GM18520 (cell line): ENCODE measurements around the gene NCCRP1.

Experiments used
- ATAC-seq: cut with Tn5 transposase; IDR thresholded peaks from one replicate; pipeline ENCODE4 v1.9.1; 2021; ENCODE audit not compliant: unreplicated experiment

NCCRP1 gene

GRCh38 chr19:39164289-39164688 lies 32.5 kb upstream of the NCCRP1 start:
- ATAC-seq: no peak

GRCh38 chr19:39165857-39166256 lies 30.9 kb upstream of the NCCRP1 start:
- ATAC-seq: no peak

DNA sequence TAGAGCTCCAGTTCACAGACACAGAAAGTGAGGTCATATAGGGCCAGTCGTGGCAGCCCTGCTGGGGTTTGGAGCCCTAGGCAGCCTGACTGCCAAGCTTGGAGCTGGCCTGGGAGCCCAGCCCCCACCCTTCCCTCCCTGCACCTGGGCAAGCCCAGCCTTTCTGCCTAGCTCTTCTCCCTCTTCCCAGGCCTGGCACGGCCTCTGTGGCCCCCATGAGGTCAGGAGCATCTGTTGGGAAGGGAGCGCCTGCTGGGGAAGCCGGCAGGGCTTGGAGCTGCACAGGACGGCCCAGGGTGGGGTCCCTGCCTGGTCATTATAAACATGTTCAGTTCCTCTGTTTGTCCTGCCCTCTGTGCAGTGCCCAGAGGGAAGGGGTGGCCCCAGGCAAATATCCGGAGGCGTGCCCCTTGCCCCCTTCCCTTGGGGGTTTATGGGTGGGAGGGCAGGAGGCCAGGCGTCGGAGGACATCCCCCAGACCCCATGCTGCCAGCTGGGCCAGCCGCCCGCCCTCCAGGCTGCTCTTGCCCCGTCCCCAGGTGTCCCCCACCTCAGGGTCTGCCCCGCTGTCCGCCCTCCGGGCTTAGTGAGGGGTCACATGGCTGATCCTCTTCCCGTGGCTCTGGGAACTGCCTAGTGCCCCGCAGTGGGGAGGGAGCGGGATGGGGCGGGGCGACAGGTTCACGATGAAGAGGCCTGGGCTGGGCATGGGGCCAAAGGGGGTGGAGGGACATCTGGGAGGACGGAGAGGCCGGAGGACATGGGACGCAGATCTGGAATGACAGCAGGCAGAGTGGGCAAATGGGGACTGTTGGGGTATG lies 30.0 kb upstream of the NCCRP1 start:
- ATAC-seq: no peak

DNA sequence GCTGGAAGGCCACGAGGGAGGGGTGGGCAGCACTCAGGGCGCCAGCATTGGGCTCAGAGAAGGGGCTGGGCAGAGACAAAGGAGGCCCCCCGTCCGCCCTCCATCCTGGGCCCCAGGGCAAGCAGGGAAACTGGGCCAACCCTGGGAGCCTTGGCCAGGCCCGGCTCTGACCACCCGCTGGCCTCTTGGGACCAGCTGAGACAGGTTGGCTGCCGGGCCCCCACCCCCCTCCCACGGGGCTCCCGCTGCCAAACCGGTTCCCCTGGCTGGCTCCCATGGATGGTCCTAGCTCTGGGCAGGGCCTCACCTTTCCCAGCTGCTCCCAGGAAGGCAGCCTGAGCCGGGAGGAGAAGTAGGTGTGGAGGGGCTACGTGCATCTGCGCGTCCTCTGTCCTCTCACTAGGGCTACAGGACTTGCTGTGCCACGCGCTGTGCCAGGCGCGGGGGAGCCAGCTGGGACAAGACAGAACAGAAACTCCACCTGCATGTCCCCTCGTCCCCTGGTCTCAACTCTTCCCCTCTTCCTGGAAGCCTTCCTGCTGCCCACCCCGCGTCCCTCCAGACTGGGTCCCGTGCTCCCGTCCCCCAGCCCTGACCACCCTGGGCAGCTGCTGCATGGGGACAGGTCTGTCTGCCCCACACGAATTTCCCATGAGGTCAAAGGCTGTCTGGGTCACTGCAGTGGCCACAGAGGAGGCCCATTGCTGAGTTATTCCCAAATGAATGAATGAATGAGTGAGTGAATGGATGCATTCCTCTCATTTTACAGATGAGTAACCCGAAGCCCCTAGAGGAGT lies 29.1 kb upstream of the NCCRP1 start:
- ATAC-seq: no peak

DNA sequence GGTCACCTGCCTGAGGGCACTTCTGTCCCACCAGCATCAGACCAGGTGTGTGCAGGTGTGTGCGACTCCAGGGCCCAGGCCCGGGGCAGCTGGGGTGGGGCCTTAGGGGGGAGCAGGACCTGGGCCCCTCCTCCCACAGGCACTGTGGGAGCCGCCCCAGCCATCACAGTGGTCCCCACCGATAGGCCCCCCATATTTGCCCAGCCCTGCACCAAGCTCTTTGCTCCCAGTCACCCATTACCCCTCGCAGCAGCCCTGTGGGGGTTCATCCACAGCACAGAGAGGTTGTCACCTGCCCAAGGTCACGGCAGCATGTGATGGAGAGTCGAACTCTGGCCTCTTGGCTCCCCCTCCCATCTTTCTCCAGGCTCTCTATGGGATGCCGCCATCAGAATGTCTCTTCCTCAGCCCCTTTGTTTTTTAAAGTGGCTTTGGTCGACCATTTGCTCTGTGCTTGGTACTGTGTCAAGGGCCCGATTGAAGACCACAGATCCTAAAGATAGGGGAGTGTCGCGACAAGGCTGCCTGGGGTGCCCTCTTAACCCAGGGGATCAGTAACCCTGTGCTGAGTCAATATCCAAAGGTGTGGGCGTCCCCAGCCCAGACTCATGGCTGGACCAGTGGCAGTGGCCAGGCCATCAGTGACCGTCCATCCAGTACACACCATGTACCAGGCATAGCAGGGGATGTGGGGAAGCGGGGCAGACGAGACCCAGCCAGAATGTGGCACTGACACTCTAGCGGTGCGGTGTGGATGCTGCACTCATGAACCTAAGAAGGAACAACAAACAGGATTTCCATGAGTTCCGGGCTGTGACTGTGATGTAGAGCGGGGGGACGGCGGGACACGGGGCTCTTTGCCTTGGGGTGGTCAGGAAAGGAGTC lies 28.3 kb upstream of the NCCRP1 start:
- no peak for ATAC-seq

- no peak for ATAC-seq
Observed at GRCh38 chr19:39169143-39169810, 27.5 kb upstream of the NCCRP1 start.

DNA sequence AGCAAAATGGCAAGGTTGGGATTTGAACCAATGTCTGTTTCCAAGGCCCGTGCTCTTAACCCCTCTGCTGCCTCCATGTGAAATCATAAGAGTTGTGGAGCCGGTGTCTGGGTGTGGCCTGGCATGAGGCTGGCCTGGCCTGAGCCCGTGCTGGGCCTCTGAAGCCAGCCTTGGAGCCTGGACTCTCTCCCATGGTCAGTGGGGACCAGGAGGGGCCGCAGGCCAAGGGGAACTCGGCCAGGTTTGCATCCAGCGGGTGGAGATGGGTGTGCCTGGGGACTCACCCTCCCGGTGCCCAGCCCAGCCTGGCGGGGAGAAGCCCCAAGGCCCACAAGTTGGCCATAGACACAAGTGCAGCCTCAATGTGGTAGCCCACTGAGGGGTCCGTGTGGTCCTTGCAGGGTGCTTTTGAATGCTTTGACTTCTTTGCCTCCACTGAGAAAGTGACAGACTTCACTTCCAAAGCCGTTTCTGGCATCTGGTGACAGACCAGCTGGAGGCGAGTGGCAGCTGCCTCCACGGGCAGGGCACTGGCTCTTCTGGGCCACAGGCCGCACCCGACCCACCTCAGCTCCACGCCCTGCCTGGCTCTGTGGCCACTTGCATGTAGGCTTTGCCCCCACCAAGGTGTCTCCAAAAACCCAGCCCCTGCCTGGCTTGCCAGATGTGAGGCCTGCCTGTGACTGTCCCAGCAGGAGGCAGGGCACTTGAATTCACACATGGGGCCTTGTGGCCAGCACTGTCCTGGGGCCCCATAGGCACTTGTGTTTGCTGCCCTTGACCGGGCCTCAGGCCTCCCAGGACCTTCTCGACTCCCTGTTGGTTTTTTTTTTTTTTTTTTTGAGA lies 26.2 kb upstream of the NCCRP1 start:
- no peak for ATAC-seq

- ATAC-seq: no peak
Observed at GRCh38 chr19:39171479-39172465, 25.0 kb upstream of the NCCRP1 start.

GRCh38 chr19:39172700-39173501 lies 23.9 kb upstream of the NCCRP1 start:
- no peak for ATAC-seq

DNA sequence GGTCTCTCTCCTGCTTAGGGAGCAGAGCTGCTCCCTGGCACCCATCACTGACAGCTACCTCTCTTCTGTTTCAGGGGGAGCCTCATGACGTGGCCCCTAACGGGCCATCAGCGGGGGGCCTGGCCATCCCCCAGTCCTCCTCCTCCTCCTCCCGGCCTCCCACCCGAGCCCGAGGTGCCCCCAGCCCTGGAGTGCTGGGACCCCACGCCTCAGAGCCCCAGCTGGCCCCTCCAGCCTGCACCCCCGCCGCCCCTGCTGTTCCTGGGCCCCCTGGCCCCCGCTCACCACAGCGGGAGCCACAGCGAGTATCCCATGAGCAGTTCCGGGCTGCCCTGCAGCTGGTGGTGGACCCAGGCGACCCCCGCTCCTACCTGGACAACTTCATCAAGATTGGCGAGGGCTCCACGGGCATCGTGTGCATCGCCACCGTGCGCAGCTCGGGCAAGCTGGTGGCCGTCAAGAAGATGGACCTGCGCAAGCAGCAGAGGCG lies 23.2 kb upstream of the NCCRP1 start:
- ATAC-seq: no peak

DNA sequence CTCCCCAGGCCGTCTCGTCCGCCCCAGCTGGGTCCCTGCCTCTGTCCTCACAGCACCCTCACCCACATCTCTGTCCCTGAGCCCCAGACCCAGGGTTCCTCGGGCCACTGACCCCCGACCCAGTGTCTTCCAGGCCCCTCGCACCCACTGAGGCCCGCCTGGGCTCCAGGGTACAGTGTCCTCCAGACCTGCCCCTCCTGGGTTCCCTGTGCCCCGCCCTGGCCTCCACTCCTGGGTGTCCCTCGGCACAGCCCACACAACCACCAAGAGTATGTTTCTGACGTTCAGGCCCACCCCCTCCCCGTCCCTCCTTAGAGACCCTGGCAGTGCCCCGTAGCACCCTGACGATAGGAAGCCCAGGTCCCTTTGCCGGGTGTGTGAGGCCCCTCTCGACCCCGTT lies 22.6 kb upstream of the NCCRP1 start:
- ATAC-seq: no peak

DNA sequence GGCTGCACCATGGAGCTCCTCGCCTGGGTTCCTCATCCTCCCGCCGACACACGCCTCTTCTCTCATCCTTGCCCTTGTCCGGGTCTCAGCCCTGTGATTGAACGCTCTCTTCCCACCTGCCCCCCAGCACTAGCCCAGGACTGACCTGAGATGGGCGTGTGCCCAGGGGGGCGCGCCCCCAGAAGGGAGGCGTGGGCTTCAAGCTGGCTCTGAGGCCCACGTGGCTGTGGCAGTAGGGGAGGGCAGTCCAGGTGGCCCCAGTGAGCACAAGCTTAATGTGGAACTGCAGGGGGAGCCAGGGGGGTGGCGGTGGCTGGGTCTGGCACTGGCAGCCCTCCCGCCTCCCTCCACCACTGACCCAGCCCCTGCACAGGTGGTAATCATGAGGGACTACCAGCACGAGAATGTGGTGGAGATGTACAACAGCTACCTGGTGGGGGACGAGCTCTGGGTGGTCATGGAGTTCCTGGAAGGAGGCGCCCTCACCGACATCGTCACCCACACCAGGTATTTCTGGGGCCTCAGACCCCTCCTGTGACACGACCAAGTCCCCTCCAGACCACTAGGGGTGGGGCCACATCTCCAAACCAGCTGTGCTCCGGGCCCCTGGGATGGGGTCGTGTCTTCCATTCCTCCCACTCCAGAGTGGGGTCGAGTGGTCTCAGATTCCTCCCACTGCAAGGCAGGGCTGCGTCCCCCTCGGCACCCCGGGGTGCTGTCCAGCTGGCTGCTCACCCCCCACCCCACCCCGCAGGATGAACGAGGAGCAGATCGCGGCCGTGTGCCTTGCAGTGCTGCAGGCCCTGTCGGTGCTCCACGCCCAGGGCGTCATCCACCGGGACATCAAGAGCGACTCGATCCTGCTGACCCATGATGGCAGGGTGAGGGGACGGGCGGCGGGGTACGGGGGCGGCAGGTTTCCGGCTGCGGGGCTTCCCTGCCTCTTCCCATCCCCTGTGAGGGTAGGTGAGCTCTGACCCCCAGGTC lies 21.9 kb upstream of the NCCRP1 start:
- no peak for ATAC-seq

DNA sequence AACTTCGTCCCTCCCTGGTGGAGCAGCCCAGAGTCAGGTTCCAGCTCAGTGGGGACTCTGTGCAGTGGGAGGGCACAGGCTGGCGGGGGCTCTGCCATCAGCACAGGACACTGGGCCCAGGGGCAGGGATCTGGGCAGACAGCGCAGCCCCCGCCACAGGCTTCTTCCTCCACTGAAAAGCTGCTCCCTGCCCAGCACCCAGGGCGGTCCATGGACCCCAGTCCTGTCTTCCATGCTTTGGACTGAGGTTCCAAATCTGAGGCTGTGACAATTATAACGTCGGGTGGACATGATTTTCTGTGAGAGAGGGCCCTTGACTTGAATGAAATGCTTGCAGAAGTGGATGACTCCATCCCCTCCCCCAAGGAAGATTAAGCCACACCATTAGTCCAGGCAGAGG lies 21.2 kb upstream of the NCCRP1 start:
- no peak for ATAC-seq

DNA sequence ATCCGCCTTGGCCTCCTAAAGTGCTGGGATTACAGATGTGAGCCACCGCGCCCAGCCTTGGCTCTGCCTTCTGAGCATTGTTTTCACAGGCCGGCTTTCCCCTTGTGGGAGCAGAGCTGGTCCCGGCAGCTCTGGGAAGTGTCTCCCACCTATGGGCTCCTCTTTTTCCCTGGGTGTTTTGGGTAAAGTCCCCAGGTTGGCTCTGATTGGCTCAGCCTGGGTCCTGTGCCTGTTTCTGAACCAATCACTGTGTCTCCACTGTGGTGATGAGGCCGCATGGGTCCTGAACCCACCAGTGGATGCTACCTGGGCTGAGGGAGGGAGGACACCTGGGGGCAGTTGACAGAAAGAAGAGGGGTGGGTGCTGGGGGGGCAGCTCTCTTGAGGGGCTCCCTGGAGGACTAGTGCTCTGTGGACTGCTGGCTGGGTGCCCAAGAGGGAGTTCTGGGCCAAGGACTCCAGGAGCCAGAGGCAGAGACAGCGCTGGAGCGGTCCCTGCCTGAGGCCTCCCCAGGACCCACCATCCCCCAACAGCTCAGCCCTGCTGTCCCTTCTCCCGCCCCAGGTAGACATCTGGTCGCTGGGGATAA lies 19.6 kb upstream of the NCCRP1 start:
- ATAC-seq: no peak

GRCh38 chr19:39177736-39178135 lies 19.0 kb upstream of the NCCRP1 start:
- ATAC-seq: no peak
